PFSK-1 (cell line): Measurements from ENCODE around the gene KLF16.

ENCODE experiments used
- FOXP2 ChIP-seq: optimal IDR thresholded peaks from 2 replicates; pipeline ENCODE3; 2011; ENCODE audit warnings: borderline replicate concordance, control low read depth, inconsistent platforms; ENCODE audit not compliant: insufficient read depth; ENCODE audit errors: extremely low read length, extremely low read depth
- POLR2AphosphoS5 ChIP-seq: IDR thresholded peaks from 2 replicates; pipeline ENCODE4 v1.6.1; 2012; ENCODE audit warnings: low read depth, mild to moderate bottlenecking, control low read depth, low read length, moderate library complexity
- REST ChIP-seq, 2 experiments: IDR thresholded peaks; 2 replicates each; pipeline versions ENCODE4 v1.6.1 to v1.8.0; 2011 to 2012; ENCODE audit warnings: low read depth in 2 of 2, low read length in 2 of 2, control low read depth in 1 of 2, inconsistent platforms in 1 of 2, mild to moderate bottlenecking in 1 of 2, moderate library complexity in 1 of 2; ENCODE audit not compliant: insufficient read depth in 1 of 2
- SIN3A ChIP-seq: IDR thresholded peaks from 2 replicates; pipeline ENCODE4 v1.6.1; 2012; ENCODE audit warnings: mild to moderate bottlenecking, low read length, moderate library complexity, borderline replicate concordance; ENCODE audit not compliant: insufficient read depth
- TAF1 ChIP-seq: IDR thresholded peaks from 2 replicates; pipeline ENCODE4 v1.6.1; 2012; ENCODE audit warnings: low read length, control low read depth, borderline replicate concordance; ENCODE audit not compliant: insufficient read depth

- no peak for TF ChIP-seq REST (IDR thresholded peaks at IDR 0.05; ENCODE audit: insufficient read depth in 1 of 2, low read depth in 2 of 2, low read length in 2 of 2)
- TF ChIP-seq TAF1, result no peak
- TF ChIP-seq POLR2AphosphoS5, result no peak; the same call in 1 of the 2 replicates
- TF ChIP-seq SIN3A, result no peak
- TF ChIP-seq FOXP2, result peak; percentile 94
Measured at GRCh38 chr19:1864480-1865171, 1.2 kb upstream of the KLF16 start.
